ENCODE data around the gene CAPN5.

CAPN5 gene

DNA sequence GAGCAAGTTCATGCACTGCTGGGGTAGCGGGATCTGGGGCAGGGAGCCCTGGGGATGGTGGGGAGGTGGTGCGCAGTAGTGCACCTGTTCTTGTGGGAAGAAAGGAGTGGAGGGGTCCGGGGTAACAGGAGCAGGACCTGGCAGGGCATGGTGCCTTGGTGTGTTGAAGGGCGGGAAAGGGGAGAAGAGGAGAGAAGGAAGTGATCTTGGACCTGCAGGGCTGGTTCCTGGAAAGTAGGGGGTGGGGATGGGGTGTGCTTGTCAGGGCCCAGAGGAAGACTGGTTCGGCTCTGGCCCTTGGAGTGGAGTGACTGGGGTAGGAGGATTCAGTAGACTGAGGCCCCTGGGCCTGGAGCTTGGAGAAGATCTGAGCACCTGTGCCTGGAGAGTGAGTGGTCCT is 10.9 kb upstream of the CAPN5 start:
- H3K18ac ChIP-seq (ENCODE audit: low read length): no peak overlapping the region
- no peak overlapping the region for H2BK15ac ChIP-seq (ENCODE audit: low read length)
- no peak overlapping the region for H3K14ac ChIP-seq (ENCODE audit: low read length)
- no peak overlapping the region for H4K8ac ChIP-seq (ENCODE audit: low read depth, low read length)
- H3K36me3 ChIP-seq (replicated peaks in 1 of 2; ENCODE audit: control insufficient read depth in 2 of 2, insufficient read depth in 2 of 2, low read length in 2 of 2): no peaks in the 10 kb centered on the region
- no peak overlapping the region for H2BK5ac ChIP-seq (ENCODE audit: low read length)
- no peak overlapping the region for H3K23ac ChIP-seq (ENCODE audit: low read depth, low read length, poor library complexity)
- no peak overlapping the region for H4K91ac ChIP-seq (ENCODE audit: low read depth, low read length, poor library complexity)
- H3K4me1 ChIP-seq (ENCODE audit: control insufficient read depth in 2 of 2, insufficient read depth in 1 of 2, low read depth in 1 of 2, low read length in 2 of 2): peaks cover 0 to 21% of the 10 kb centered on the region in 2 donors
- no peak overlapping the region for H3K4me2 ChIP-seq (ENCODE audit: insufficient read depth, low read length, poor library complexity, severe bottlenecking)
- H3K27ac ChIP-seq (replicated peaks; ENCODE audit: low read length): no peak overlapping the region
- H2AFZ ChIP-seq (ENCODE audit: low read length): no peak overlapping the region
- no CpG with 5 or more reads among the region's 5 CpGs for WGBS, 2 donors (ENCODE audit: extremely low coverage in 2 of 2, insufficient read length in 2 of 2, insufficient replicate concordance in 1 of 2)
- no peak for DNase-seq (ENCODE audit: low spot score)
- H2BK120ac ChIP-seq (ENCODE audit: low read depth, low read length): no peak overlapping the region
- no peaks in the 10 kb centered on the region for H3K79me1 ChIP-seq (ENCODE audit: low read depth, low read length)
- no peak overlapping the region for H3K4me3 ChIP-seq (ENCODE audit: low read length in 2 of 2)
- no peak overlapping the region for H2BK12ac ChIP-seq (ENCODE audit: low read length)
- H2AK5ac ChIP-seq (ENCODE audit: low read depth, low read length): no peak overlapping the region
- peaks cover 8 to 11% of the 10 kb centered on the region in 2 donors for H3K9me3 ChIP-seq (replicated peaks in 1 of 2; ENCODE audit: control insufficient read depth in 2 of 2, insufficient read depth in 1 of 2, low read depth in 1 of 2, low read length in 2 of 2)
- H3K4ac ChIP-seq (ENCODE audit: low read length): no peak overlapping the region
- H3K27me3 ChIP-seq (ENCODE audit: control insufficient read depth in 3 of 3, insufficient read depth in 3 of 3, low read depth in 1 of 3, low read length in 3 of 3): no peaks in the 10 kb centered on the region
- H3K9ac ChIP-seq (ENCODE audit: low read depth, low read length, poor library complexity): no peak overlapping the region

DNA sequence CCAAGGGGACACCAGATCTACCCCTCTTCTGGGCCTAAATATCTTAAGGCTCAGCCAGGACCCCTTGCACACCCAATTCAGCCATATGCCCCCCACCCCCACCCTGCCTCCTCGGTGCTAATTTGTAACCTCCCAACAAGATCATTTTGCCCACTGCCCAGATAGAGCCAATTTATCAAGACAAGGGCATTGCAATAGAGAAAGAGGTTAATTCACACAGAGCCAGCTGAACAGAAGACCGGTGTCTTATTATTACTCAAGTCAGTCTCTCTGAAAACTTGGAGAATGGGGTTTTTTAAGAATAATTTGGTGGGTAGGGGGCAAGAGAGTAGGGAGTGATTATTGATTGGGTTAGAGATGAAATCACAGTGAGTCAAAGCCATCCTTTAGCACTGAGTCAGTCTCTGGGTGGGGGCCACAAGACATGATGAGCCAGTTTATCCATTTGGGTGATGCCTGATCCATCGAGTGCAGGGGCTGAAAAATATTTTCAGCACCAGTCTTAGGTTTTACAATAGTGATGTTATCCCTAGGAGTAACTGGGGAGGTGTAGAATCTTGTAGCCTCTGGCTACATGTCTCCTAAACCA is 9.9 kb upstream of the CAPN5 start:
- no peak overlapping the region for H3K9ac ChIP-seq (ENCODE audit: low read depth, low read length, poor library complexity)
- no peak for DNase-seq (ENCODE audit: low spot score)
- H3K23ac ChIP-seq (ENCODE audit: low read depth, low read length, poor library complexity): no peak overlapping the region
- H3K27me3 ChIP-seq (ENCODE audit: control insufficient read depth in 3 of 3, insufficient read depth in 3 of 3, low read depth in 1 of 3, low read length in 3 of 3): no peaks in the 10 kb centered on the region
- H3K4me3 ChIP-seq (ENCODE audit: low read length in 2 of 2): no peak overlapping the region
- H4K8ac ChIP-seq (ENCODE audit: low read depth, low read length): no peak overlapping the region
- no peak overlapping the region for H2AK5ac ChIP-seq (ENCODE audit: low read depth, low read length)
- H2BK12ac ChIP-seq (ENCODE audit: low read length): no peak overlapping the region
- H3K27ac ChIP-seq (replicated peaks; ENCODE audit: low read length): no peak overlapping the region
- H2BK120ac ChIP-seq (ENCODE audit: low read depth, low read length): no peak overlapping the region
- H3K79me1 ChIP-seq (ENCODE audit: low read depth, low read length): no peaks in the 10 kb centered on the region
- H2BK5ac ChIP-seq (ENCODE audit: low read length): no peak overlapping the region
- H3K4me1 ChIP-seq (ENCODE audit: control insufficient read depth in 2 of 2, insufficient read depth in 1 of 2, low read depth in 1 of 2, low read length in 2 of 2): peaks cover 0 to 21% of the 10 kb centered on the region in 2 donors
- no peak overlapping the region for H3K4me2 ChIP-seq (ENCODE audit: insufficient read depth, low read length, poor library complexity, severe bottlenecking)
- peaks cover 8 to 14% of the 10 kb centered on the region in 2 donors for H3K9me3 ChIP-seq (replicated peaks in 1 of 2; ENCODE audit: control insufficient read depth in 2 of 2, insufficient read depth in 1 of 2, low read depth in 1 of 2, low read length in 2 of 2)
- no peak overlapping the region for H2AFZ ChIP-seq (ENCODE audit: low read length)
- WGBS, 2 donors (ENCODE audit: extremely low coverage in 2 of 2, insufficient read length in 2 of 2, insufficient replicate concordance in 1 of 2): no CpG with 5 or more reads among the region's 3 CpGs
- H3K18ac ChIP-seq (ENCODE audit: low read length): no peak overlapping the region
- H3K36me3 ChIP-seq (replicated peaks in 1 of 2; ENCODE audit: control insufficient read depth in 2 of 2, insufficient read depth in 2 of 2, low read length in 2 of 2): no peaks in the 10 kb centered on the region
- no peak overlapping the region for H3K4ac ChIP-seq (ENCODE audit: low read length)
- H3K14ac ChIP-seq (ENCODE audit: low read length): no peak overlapping the region
- H4K91ac ChIP-seq (ENCODE audit: low read depth, low read length, poor library complexity): no peak overlapping the region
- H2BK15ac ChIP-seq (ENCODE audit: low read length): no peak overlapping the region

DNA sequence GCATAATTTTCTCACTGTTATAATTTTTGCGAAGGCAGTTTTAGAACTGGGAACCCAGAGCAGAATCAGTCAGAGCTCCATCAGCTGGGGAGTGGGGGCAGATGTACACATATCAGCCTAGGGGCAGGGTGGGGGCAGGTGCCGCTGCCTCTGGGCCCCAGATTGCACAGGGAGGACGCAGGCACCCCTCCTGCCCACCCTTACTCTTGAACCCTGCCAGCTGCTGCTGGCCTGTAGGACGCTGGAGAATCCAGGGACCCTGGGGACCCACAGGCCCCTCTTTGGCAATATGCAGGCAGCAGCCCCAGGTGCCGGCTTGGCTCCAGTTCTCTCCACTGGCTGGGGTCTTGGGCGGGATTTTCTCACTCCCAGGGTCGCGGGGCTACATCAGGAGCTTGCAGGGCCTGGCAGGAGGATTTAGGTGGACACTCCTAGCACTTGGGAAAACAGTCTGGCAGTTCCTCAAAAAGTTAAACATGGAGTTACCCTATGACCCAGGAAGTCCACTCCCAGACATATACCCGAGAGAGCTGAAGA is 8.8 kb upstream of the CAPN5 start:
- no peak overlapping the region for H3K14ac ChIP-seq (ENCODE audit: low read length)
- peaks cover 0 to 20% of the 10 kb centered on the region in 2 donors for H3K4me1 ChIP-seq (ENCODE audit: control insufficient read depth in 2 of 2, insufficient read depth in 1 of 2, low read depth in 1 of 2, low read length in 2 of 2)
- no peaks in the 10 kb centered on the region for H3K79me1 ChIP-seq (ENCODE audit: low read depth, low read length)
- H2AFZ ChIP-seq (ENCODE audit: low read length): no peak overlapping the region
- no peaks in the 10 kb centered on the region for H3K36me3 ChIP-seq (replicated peaks in 1 of 2; ENCODE audit: control insufficient read depth in 2 of 2, insufficient read depth in 2 of 2, low read length in 2 of 2)
- WGBS, 2 donors (ENCODE audit: extremely low coverage in 2 of 2, insufficient read length in 2 of 2, insufficient replicate concordance in 1 of 2): no CpG with 5 or more reads among the region's 9 CpGs
- DNase-seq (ENCODE audit: low spot score): no peak
- no peak overlapping the region for H4K91ac ChIP-seq (ENCODE audit: low read depth, low read length, poor library complexity)
- no peak overlapping the region for H3K4ac ChIP-seq (ENCODE audit: low read length)
- no peak overlapping the region for H2BK5ac ChIP-seq (ENCODE audit: low read length)
- H2AK5ac ChIP-seq (ENCODE audit: low read depth, low read length): no peak overlapping the region
- H2BK15ac ChIP-seq (ENCODE audit: low read length): no peak overlapping the region
- H3K9ac ChIP-seq (ENCODE audit: low read depth, low read length, poor library complexity): no peak overlapping the region
- no peak overlapping the region for H3K23ac ChIP-seq (ENCODE audit: low read depth, low read length, poor library complexity)
- H3K9me3 ChIP-seq (replicated peaks in 1 of 2; ENCODE audit: control insufficient read depth in 2 of 2, insufficient read depth in 1 of 2, low read depth in 1 of 2, low read length in 2 of 2): peaks cover 8 to 18% of the 10 kb centered on the region in 2 donors
- H4K8ac ChIP-seq (ENCODE audit: low read depth, low read length): no peak overlapping the region
- H3K18ac ChIP-seq (ENCODE audit: low read length): no peak overlapping the region
- no peak overlapping the region for H3K4me3 ChIP-seq (ENCODE audit: low read length in 2 of 2)
- H3K4me2 ChIP-seq (ENCODE audit: insufficient read depth, low read length, poor library complexity, severe bottlenecking): no peak overlapping the region
- no peak overlapping the region for H2BK12ac ChIP-seq (ENCODE audit: low read length)
- H3K27ac ChIP-seq (replicated peaks; ENCODE audit: low read length): no peak overlapping the region
- H2BK120ac ChIP-seq (ENCODE audit: low read depth, low read length): no peak overlapping the region
- no peaks in the 10 kb centered on the region for H3K27me3 ChIP-seq (ENCODE audit: control insufficient read depth in 3 of 3, insufficient read depth in 3 of 3, low read depth in 1 of 3, low read length in 3 of 3)

DNA sequence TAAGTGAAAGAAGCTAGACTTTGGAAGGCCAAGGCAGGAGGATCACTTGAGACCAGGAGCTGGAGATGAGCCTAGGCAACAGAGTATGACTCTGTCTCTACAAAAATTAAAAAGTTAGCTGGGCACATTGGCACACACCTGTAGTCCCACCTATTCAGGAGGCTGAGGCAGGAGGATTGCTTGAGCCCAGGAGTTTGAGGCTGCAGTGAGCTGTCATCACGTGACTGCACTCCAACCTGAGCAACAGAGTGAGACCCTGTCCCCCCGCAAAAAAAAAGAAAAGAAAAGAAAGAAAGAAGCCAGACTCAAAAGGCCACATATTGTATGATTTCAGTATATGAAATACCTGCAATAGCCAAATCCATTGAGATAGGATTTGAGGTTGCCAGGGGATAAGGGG is 7.9 kb upstream of the CAPN5 start:
- WGBS, 2 donors (ENCODE audit: extremely low coverage in 2 of 2, insufficient read length in 2 of 2, insufficient replicate concordance in 1 of 2): no CpG with 5 or more reads among the region's 2 CpGs
- no peak overlapping the region for H3K4me2 ChIP-seq (ENCODE audit: insufficient read depth, low read length, poor library complexity, severe bottlenecking)
- DNase-seq (ENCODE audit: low spot score): no peak
- H4K91ac ChIP-seq (ENCODE audit: low read depth, low read length, poor library complexity): no peak overlapping the region
- H3K79me1 ChIP-seq (ENCODE audit: low read depth, low read length): no peaks in the 10 kb centered on the region
- no peak overlapping the region for H2AFZ ChIP-seq (ENCODE audit: low read length)
- no peak overlapping the region for H3K4me3 ChIP-seq (ENCODE audit: low read length in 2 of 2)
- H3K18ac ChIP-seq (ENCODE audit: low read length): no peak overlapping the region
- H2AK5ac ChIP-seq (ENCODE audit: low read depth, low read length): no peak overlapping the region
- H3K9ac ChIP-seq (ENCODE audit: low read depth, low read length, poor library complexity): no peak overlapping the region
- peaks cover 8 to 18% of the 10 kb centered on the region in 2 donors for H3K9me3 ChIP-seq (replicated peaks in 1 of 2; ENCODE audit: control insufficient read depth in 2 of 2, insufficient read depth in 1 of 2, low read depth in 1 of 2, low read length in 2 of 2)
- no peaks in the 10 kb centered on the region for H3K27me3 ChIP-seq (ENCODE audit: control insufficient read depth in 3 of 3, insufficient read depth in 3 of 3, low read depth in 1 of 3, low read length in 3 of 3)
- no peak overlapping the region for H2BK5ac ChIP-seq (ENCODE audit: low read length)
- no peak overlapping the region for H2BK15ac ChIP-seq (ENCODE audit: low read length)
- H2BK120ac ChIP-seq (ENCODE audit: low read depth, low read length): no peak overlapping the region
- H4K8ac ChIP-seq (ENCODE audit: low read depth, low read length): no peak overlapping the region
- no peaks in the 10 kb centered on the region for H3K36me3 ChIP-seq (replicated peaks in 1 of 2; ENCODE audit: control insufficient read depth in 2 of 2, insufficient read depth in 2 of 2, low read length in 2 of 2)
- no peak overlapping the region for H3K27ac ChIP-seq (replicated peaks; ENCODE audit: low read length)
- H3K4me1 ChIP-seq (ENCODE audit: control insufficient read depth in 2 of 2, insufficient read depth in 1 of 2, low read depth in 1 of 2, low read length in 2 of 2): peaks cover 0 to 11% of the 10 kb centered on the region in 2 donors
- no peak overlapping the region for H3K23ac ChIP-seq (ENCODE audit: low read depth, low read length, poor library complexity)
- H3K14ac ChIP-seq (ENCODE audit: low read length): no peak overlapping the region
- no peak overlapping the region for H2BK12ac ChIP-seq (ENCODE audit: low read length)
- H3K4ac ChIP-seq (ENCODE audit: low read length): no peak overlapping the region

Data from neuronal stem cell (in vitro differentiated cells).